Measurements from ENCODE around the gene AR. TPM values are rescaled to one million over a fixed set of nuclear protein-coding genes. Genes with fewer than 3 reads are reported as not detected.

The AR gene
- total RNA-seq, 2 donors from 2014 or later, result 1.5 to 2.2 TPM

DNA sequence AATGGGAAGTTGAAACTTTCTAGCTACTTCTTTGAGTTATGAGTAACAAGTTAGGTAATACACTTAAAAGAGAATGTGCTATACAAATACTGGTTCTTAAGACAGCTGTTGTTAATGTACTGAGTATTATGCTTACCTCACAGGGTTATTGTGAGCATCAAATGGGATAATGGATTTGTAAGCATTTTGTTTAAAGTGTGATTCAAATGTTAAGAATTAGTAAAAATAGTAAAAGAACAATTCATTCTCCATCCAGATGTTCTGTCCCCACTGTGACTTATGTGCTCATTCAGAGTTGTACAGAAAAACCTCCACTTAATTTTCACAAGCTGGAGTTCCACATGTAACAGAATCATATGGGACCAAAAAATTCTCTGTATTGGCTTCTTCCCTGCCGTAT, 63.6 kb downstream of the AR start:
- 100% methylated on average over 1 of the region's 1 CpG for WGBS, 2 experiments (ENCODE audit: insufficient coverage in 1 of 2, insufficient read length in 1 of 2)

GRCh38 chrX:67610282-67610681, 66.5 kb downstream of the AR start:
- no CpG with 5 or more reads among the region's 1 CpG for WGBS, 2 experiments (ENCODE audit: insufficient coverage in 1 of 2, insufficient read length in 1 of 2)
- no peaks in the 10 kb centered on the region for H3K36me3 Mint-ChIP-seq (ENCODE audit: low read depth)
- no peaks in the 10 kb centered on the region for H3K36me3 ChIP-seq (ENCODE audit: control insufficient read depth, insufficient read depth, low read length)
- H3K4me1 ChIP-seq (ENCODE audit: control insufficient read depth, insufficient read depth, low read length), result no peaks in the 10 kb centered on the region
- no peak overlapping the region for H3K27ac ChIP-seq (ENCODE audit: low read depth, low read length)
- H3K27ac Mint-ChIP-seq, result no peak overlapping the region
- no peak for DNase-seq
- H3K9me3 ChIP-seq (ENCODE audit: control insufficient read depth, low read length), result no peaks in the 10 kb centered on the region
- H3K4me1 Mint-ChIP-seq, result no peaks in the 10 kb centered on the region
- H3K4me3 ChIP-seq (ENCODE audit: low read length), result no peak overlapping the region
- no peak overlapping the region for H3K4me3 Mint-ChIP-seq
- H3K27me3 ChIP-seq (ENCODE audit: control insufficient read depth, insufficient read depth, low read length, poor library complexity, severe bottlenecking), result no peaks in the 10 kb centered on the region
- no peaks in the 10 kb centered on the region for H3K27me3 Mint-ChIP-seq (ENCODE audit: insufficient read depth)
- no peak overlapping the region for H3K9ac ChIP-seq (ENCODE audit: extremely low read depth, low read length, poor library complexity, severe bottlenecking)
- TF ChIP-seq, protein P1, sequence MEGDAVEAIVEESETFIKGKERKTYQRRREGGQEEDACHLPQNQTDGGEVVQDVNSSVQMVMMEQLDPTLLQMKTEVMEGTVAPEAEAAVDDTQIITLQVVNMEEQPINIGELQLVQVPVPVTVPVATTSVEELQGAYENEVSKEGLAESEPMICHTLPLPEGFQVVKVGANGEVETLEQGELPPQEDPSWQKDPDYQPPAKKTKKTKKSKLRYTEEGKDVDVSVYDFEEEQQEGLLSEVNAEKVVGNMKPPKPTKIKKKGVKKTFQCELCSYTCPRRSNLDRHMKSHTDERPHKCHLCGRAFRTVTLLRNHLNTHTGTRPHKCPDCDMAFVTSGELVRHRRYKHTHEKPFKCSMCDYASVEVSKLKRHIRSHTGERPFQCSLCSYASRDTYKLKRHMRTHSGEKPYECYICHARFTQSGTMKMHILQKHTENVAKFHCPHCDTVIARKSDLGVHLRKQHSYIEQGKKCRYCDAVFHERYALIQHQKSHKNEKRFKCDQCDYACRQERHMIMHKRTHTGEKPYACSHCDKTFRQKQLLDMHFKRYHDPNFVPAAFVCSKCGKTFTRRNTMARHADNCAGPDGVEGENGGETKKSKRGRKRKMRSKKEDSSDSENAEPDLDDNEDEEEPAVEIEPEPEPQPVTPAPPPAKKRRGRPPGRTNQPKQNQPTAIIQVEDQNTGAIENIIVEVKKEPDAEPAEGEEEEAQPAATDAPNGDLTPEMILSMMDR (conservative IDR thresholded peaks at IDR 0.05), result no peak
- peaks cover 28% of the 10 kb centered on the region for H3K9me3 Mint-ChIP-seq

More for the DNA sequence above, 63.6 kb downstream of the AR start:
- Histone ChIP-seq H3K27me3 (ENCODE audit: control insufficient read depth, insufficient read depth, low read length, poor library complexity, severe bottlenecking) (no peaks in the 10 kb centered on the region), H3K9ac (ENCODE audit: extremely low read depth, low read length, poor library complexity, severe bottlenecking) (no peak overlapping the region), H3K36me3 (ENCODE audit: control insufficient read depth, insufficient read depth, low read length) (no peaks in the 10 kb centered on the region), H3K4me1 (ENCODE audit: control insufficient read depth, insufficient read depth, low read length) (no peaks in the 10 kb centered on the region), H3K9me3 (ENCODE audit: control insufficient read depth, low read length) (no peaks in the 10 kb centered on the region), H3K27ac (ENCODE audit: low read depth, low read length) (no peak overlapping the region), H3K4me3 (ENCODE audit: low read length) (no peak overlapping the region)
- Mint-ChIP-seq H3K4me1 (no peaks in the 10 kb centered on the region), H3K27ac (no peak overlapping the region), H3K36me3 (ENCODE audit: low read depth) (no peaks in the 10 kb centered on the region), H3K4me3 (no peak overlapping the region), H3K27me3 (ENCODE audit: insufficient read depth) (no peaks in the 10 kb centered on the region), H3K9me3 (peaks cover 11% of the 10 kb centered on the region)
- TF ChIP-seq, protein P1 (conservative IDR thresholded peaks at IDR 0.05), result no peak
- DNase-seq, result no peak

- Mint-ChIP-seq H3K9me3 (peaks cover 18% of the 10 kb centered on the region), H3K36me3 (ENCODE audit: low read depth) (no peaks in the 10 kb centered on the region), H3K4me1 (no peaks in the 10 kb centered on the region), H3K4me3 (no peak overlapping the region), H3K27me3 (ENCODE audit: insufficient read depth) (no peaks in the 10 kb centered on the region), H3K27ac (no peak overlapping the region)
- Histone ChIP-seq H3K4me1 (ENCODE audit: control insufficient read depth, insufficient read depth, low read length) (no peaks in the 10 kb centered on the region), H3K27me3 (ENCODE audit: control insufficient read depth, insufficient read depth, low read length, poor library complexity, severe bottlenecking) (no peaks in the 10 kb centered on the region), H3K27ac (ENCODE audit: low read depth, low read length) (no peak overlapping the region), H3K4me3 (ENCODE audit: low read length) (no peak overlapping the region), H3K36me3 (ENCODE audit: control insufficient read depth, insufficient read depth, low read length) (no peaks in the 10 kb centered on the region), H3K9me3 (ENCODE audit: control insufficient read depth, low read length) (no peaks in the 10 kb centered on the region), H3K9ac (ENCODE audit: extremely low read depth, low read length, poor library complexity, severe bottlenecking) (no peak overlapping the region)
- 73 to 100% methylated on average over 2 to 3 of the region's 3 CpGs for WGBS, 2 experiments (ENCODE audit: insufficient coverage in 1 of 2, insufficient read length in 1 of 2)
- DNase-seq, result no peak
- TF ChIP-seq, protein P1 (conservative IDR thresholded peaks at IDR 0.05), result no peak
Measured at GRCh38 chrX:67612231-67612630, 68.4 kb downstream of the AR start.
